Subcutaneous abdominal adipose tissue (tissue), 5 donors: ENCODE measurements around the gene IL10RA.
"Not testable (repeated sequence)": the region's sequence is repeated elsewhere in the genome, so short reads cannot be mapped to it uniquely, and the experiment has no call there.

Experiments
- H3K27ac ChIP-seq: one replicate; pipeline ENCODE4 v1.7.0; 2013; ENCODE audit warnings: low read depth, mild to moderate bottlenecking, inconsistent platforms, low read length, moderate library complexity
- H3K27me3 ChIP-seq, 5 donors: one replicate each; pipeline ENCODE4 v1.7.0; 2013; ENCODE audit warnings: low read length in 5 of 5, inconsistent platforms in 1 of 5; ENCODE audit not compliant: control insufficient read depth in 5 of 5, insufficient read depth in 4 of 5
- H3K36me3 ChIP-seq, 5 donors: one replicate each; pipeline ENCODE4 v1.7.0; 2013; ENCODE audit warnings: low read length in 5 of 5; ENCODE audit not compliant: control insufficient read depth in 5 of 5, insufficient read depth in 5 of 5
- H3K4me1 ChIP-seq, 5 donors: one replicate each; pipeline ENCODE4 v1.7.0; 2013; ENCODE audit warnings: low read length in 5 of 5, mild to moderate bottlenecking in 3 of 5, moderate library complexity in 1 of 5; ENCODE audit not compliant: control insufficient read depth in 5 of 5, insufficient read depth in 5 of 5
- H3K4me3 ChIP-seq, 5 donors: one replicate each; pipeline ENCODE4 v1.7.0; 2013; ENCODE audit warnings: low read length in 5 of 5, low read depth in 1 of 5
- H3K9ac ChIP-seq, 5 donors: one replicate each; pipeline ENCODE4 v1.7.0; 2013; ENCODE audit warnings: low read length in 5 of 5, mild to moderate bottlenecking in 4 of 5, moderate library complexity in 3 of 5
- H3K9me3 ChIP-seq, 5 donors: one replicate each; pipeline ENCODE4 v1.7.0; 2013; ENCODE audit warnings: low read length in 5 of 5; ENCODE audit not compliant: control insufficient read depth in 5 of 5
- donor health status: healthy.
- donor health status: healthy.
- donor health status: healthy.
- donor health status: healthy.
- donor health status: healthy.

The IL10RA gene

GRCh38 chr11:118004543-118005223, 18.5 kb downstream of the IL10RA start:
- Histone ChIP-seq H3K27me3 (peaks cover 0 to 3% (median 0%) of the 10 kb centered on the region in 5 donors), H3K36me3 (peaks cover 0 to 4% (median 0%) of the 10 kb centered on the region in 5 donors), H3K4me3 (no peak overlapping the region), H3K9ac (no peak overlapping the region), H3K27ac (no peak overlapping the region), H3K4me1 (peaks cover 0 to 65% (median 9%) of the 10 kb centered on the region in 5 donors), H3K9me3 (peaks cover 0 to 11% (median 5%) of the 10 kb centered on the region in 5 donors)

GRCh38 chr11:118005224-118006152, 19.3 kb downstream of the IL10RA start:
- Histone ChIP-seq H3K9ac (no peak overlapping the region), H3K36me3 (no peaks in the 10 kb centered on the region), H3K27me3 (peaks cover 0 to 3% (median 0%) of the 10 kb centered on the region in 5 donors), H3K4me3 (no peak overlapping the region), H3K27ac (no peak overlapping the region), H3K4me1 (peaks cover 0 to 73% (median 9%) of the 10 kb centered on the region in 5 donors), H3K9me3 (peaks cover 0 to 11% (median 5%) of the 10 kb centered on the region in 5 donors)

- Histone ChIP-seq H3K9me3 (peaks cover 0 to 11% (median 5%) of the 10 kb centered on the region in 5 donors), H3K4me1 (peaks cover 0 to 72% (median 12%) of the 10 kb centered on the region in 5 donors), H3K27ac (no peak overlapping the region)
These were observed 19.9 kb downstream of the IL10RA start for GRCh38 chr11:118006153-118006534.

GRCh38 chr11:118007040-118007439, 20.8 kb downstream of the IL10RA start:
- H3K9ac ChIP-seq, result no peak overlapping the region
- H3K9me3 ChIP-seq, result peaks cover 0 to 11% (median 5%) of the 10 kb centered on the region in 5 donors
- no peak overlapping the region for H3K4me3 ChIP-seq
- no peak overlapping the region for H3K27ac ChIP-seq
- H3K36me3 ChIP-seq, result no peaks in the 10 kb centered on the region
- peaks cover 0 to 3% (median 0%) of the 10 kb centered on the region in 5 donors for H3K27me3 ChIP-seq
- peaks cover 0 to 75% (median 12%) of the 10 kb centered on the region in 5 donors for H3K4me1 ChIP-seq

More at GRCh38 chr11:118006153-118006534, 19.9 kb downstream of the IL10RA start:
- H3K27me3 ChIP-seq, result peaks cover 0 to 3% (median 0%) of the 10 kb centered on the region in 5 donors
- no peak overlapping the region for H3K9ac ChIP-seq
- H3K36me3 ChIP-seq, result no peaks in the 10 kb centered on the region
- H3K4me3 ChIP-seq, result no peak overlapping the region

- Histone ChIP-seq H3K4me1 (peaks cover 0 to 75% (median 16%) of the 10 kb centered on the region in 5 donors), H3K9me3 (peaks cover 0 to 11% (median 5%) of the 10 kb centered on the region in 5 donors)
- not testable (repeated sequence) for H3K4me3 ChIP-seq, H3K27me3 ChIP-seq, H3K36me3 ChIP-seq, H3K9ac ChIP-seq, H3K27ac ChIP-seq
These were observed 21.5 kb downstream of the IL10RA start for GRCh38 chr11:118007563-118008270.

GRCh38 chr11:118008271-118008911, 22.2 kb downstream of the IL10RA start:
- no peak overlapping the region for H3K27ac ChIP-seq

GRCh38 chr11:118009864-118010737, 23.9 kb downstream of the IL10RA start:
- H3K9ac ChIP-seq, result no peak overlapping the region
- H3K4me1 ChIP-seq, result peaks cover 0 to 79% (median 12%) of the 10 kb centered on the region in 5 donors
- no peak overlapping the region for H3K4me3 ChIP-seq
- H3K36me3 ChIP-seq, result no peaks in the 10 kb centered on the region
- peak overlapping the region; percentile 30 for H3K27ac ChIP-seq
- H3K9me3 ChIP-seq, result no peaks in the 10 kb centered on the region
- H3K27me3 ChIP-seq, result peaks cover 0 to 6% (median 0%) of the 10 kb centered on the region in 5 donors

More at GRCh38 chr11:118008271-118008911, 22.2 kb downstream of the IL10RA start:
- Histone ChIP-seq H3K4me1 (peaks cover 0 to 77% (median 12%) of the 10 kb centered on the region in 5 donors), H3K9ac (no peak overlapping the region), H3K27me3 (peaks cover 0 to 6% (median 0%) of the 10 kb centered on the region in 5 donors), H3K9me3 (peaks cover 0 to 9% (median 5%) of the 10 kb centered on the region in 5 donors), H3K4me3 (no peak overlapping the region), H3K36me3 (no peaks in the 10 kb centered on the region)

GRCh38 chr11:118010738-118011461, 24.7 kb downstream of the IL10RA start:
- Histone ChIP-seq H3K4me1 (peaks cover 0 to 76% (median 8%) of the 10 kb centered on the region in 5 donors), H3K27me3 (peaks cover 0 to 6% (median 0%) of the 10 kb centered on the region in 5 donors), H3K27ac (peak overlapping the region; percentile 30), H3K4me3 (no peak overlapping the region), H3K36me3 (no peaks in the 10 kb centered on the region), H3K9me3 (no peaks in the 10 kb centered on the region), H3K9ac (no peak overlapping the region)
